GM19397 (cell line): ENCODE data around the gene MCF2L.
"Not testable (repeated sequence)": the region's sequence is repeated elsewhere in the genome, so short reads cannot be mapped to it uniquely, and the experiment has no call there.

Experiments used
- ATAC-seq: cut with Tn5 transposase; IDR thresholded peaks from one replicate; pipeline ENCODE4 v1.9.1; 2021; ENCODE audit warnings: mild to moderate bottlenecking, moderate library complexity; ENCODE audit not compliant: unreplicated experiment

The MCF2L gene

DNA sequence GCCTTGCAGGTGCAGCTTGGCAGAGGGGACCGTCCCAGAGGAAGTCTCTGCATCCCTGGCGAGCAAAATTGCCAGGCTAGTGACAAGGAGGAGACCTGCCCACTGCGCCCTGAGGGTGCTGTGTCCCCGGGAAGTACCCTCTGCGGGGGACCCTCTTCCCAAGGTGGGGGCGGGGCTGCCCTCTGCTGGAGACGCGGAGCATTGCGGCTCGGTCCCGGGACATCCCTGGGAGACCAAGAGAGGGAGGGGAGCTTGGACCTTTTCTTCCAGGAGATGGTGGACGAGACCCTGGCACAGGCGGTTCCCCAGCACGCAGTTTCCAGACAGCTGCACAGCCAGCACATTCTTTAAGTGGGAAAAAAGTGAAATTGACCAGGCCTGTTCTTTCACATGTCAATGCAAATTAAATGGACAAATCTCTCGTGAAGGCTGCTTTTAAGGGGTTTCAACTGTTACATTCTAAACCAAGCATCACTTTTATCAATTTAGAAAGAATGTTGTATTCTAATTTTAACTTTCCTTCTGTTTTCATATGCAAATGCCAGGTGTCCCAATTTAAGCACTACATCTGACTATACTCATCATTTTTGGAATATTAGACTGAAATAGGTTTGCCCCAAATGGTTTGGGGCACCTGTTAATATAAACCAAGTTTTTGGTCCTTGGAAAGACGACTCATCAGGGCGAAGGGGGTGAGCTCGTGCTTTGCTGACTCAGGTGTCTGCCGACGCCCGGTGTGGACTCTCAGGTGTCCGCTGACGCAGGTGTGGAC lies 60.7 kb downstream of the MCF2L start:
- ATAC-seq, result no peak

DNA sequence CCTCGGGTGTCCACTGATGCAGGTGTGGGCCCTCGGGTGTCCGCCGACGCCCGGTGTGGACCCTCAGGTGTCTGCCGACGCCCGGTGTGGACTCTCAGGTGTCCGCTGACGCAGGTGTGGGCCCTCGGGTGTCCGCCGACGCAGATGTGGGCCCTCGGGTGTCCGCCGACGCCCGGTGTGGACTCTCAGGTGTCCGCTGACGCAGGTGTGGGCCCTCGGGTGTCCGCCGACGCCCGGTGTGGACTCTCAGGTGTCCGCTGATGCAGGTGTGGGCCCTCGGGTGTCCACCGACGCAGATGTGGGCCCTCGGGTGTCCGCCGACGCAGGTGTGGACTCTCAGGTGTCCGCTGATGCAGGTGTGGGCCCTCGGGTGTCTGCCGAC lies 61.2 kb downstream of the MCF2L start:
- not testable (repeated sequence) for ATAC-seq

DNA sequence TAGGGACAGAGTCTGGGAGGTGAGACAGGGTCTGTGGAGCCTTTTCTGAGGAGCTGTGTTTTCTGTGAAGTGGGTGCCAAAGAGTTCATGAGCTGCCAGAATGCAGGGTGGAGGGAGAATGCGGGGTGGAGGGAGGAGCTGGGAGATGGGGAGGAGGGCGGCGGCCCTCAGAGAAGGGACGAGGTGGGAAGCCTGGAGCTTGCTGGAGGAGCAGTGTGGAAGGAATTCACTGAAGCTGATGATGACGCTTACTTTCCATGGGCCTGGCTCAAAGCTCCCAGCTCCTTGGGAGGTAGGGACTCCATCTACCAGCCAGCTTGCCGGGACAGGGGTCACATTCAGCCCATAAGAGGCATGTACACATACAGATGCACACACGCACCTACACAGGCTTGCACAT lies 62.5 kb downstream of the MCF2L start:
- no peak for ATAC-seq

DNA sequence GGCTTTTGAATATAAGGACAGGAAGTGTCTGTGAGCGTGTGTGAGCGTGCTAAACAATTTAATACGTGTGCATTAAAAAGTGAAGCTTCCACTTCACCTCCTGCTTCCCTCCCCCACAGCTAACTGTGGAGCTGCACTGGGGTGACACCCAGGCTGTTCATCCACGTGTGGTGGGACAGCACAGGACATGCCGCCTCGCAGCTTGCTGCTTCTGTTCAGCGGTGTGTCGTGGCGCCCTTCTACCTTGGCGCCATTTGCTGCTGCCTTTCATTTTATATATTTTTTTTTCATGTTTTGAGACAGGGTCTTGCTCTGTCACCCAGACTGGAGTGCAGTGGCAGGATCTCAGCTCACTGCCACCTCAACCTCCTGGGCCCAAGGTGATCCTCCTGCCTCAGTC lies 63.3 kb downstream of the MCF2L start:
- no peak for ATAC-seq

DNA sequence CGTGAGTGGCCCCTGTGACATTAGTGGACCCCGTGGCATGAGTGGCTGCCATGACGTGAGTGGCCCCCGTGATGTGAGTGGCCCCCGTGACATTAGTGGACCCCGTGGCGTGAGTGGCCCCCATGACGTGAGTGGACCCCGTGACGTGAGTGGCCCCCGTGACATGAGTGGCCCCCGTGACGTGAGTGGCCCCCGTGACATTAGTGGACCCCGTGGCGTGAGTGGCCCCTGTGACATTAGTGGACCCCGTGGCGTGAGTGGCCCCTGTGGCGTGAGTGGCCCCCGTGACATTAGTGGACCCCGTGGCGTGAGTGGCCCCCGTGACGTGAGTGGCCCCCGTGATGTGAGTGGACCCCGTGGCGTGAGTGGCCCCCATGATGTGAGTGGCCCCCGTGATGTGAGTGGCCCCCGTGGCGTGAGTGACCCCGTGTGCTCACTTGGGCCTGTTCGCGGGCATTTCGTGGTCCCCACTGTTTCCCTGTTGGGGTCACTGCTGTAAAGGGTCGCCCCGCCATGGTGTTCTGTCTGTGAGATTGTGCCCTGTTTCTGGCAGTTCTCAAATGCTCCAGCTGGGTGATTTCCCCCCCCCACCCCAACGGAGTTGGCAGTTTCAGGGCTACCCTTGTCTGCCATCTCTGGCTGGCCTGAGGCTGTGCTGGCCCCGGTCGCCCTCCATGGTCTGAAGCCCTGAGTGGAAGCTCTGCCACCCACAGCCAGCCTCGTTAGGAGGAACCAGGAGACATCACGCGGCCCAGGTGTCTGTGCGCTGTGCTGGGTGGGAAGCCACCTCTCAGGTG lies 64.2 kb downstream of the MCF2L start:
- no peak for ATAC-seq

DNA sequence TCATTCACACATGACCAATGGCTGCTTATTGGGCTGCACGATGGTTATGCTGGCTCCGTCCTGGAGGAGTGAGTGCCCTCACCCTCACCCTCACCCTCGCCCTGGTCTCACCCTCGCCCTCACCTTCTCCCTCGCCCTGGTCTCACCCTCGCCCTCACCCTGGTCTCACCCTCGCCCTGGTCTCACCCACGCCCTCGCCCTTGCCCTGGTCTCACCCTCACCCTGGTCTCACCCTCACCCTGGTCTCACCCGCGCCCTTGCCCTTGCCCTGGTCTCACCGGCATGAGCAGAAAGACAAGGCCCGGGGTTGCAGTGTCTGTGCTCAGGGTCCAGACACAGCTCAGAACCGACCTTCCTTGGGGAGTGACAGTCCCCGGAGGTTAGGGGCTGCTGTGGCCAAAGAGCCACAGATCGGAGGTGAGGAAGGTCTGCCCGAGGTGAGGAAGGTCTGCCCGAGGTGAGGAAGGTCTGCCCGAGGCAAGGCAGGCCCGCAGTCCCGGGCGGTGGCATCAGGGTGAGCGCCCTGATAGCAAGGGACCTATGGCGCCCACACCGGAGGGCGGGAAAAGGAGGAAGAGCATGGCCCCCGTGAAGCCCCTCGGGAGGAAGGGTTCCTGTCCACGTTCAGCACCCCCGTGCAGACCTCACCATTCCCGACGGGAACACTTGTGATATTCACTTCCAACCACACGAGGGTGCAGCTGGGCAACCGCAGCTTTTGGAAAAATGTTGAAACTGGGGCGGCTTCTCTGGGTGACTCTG lies 65.6 kb downstream of the MCF2L start:
- ATAC-seq, result no peak

DNA sequence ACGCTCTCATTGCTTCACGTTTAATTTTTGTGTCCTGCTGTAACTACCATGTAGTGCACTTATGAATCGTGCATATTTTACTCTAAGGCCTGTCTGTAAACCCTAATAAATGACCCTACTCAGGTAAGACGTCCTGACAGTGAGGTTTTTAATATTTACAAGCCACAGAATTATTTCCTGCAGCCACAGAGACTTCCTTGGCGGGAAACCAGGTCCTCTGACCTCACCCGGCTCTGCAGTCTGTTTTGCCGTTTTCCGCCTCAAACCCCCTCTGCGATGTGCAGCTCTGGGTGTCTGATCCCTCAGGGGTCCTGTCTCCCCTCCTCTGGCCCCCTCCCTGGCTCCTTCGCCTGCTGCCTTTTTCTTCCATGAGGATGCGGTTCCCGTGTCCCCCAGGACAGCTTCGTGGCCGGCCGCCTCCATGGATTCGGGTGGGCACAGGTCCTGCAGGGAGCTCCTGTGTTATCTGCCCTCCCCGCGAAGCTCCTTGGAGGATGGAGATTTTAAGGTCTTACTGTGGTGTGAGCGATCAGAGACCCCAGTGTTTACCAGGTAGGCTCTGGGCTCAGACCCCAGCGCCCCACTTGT lies 66.3 kb downstream of the MCF2L start:
- no peak for ATAC-seq

DNA sequence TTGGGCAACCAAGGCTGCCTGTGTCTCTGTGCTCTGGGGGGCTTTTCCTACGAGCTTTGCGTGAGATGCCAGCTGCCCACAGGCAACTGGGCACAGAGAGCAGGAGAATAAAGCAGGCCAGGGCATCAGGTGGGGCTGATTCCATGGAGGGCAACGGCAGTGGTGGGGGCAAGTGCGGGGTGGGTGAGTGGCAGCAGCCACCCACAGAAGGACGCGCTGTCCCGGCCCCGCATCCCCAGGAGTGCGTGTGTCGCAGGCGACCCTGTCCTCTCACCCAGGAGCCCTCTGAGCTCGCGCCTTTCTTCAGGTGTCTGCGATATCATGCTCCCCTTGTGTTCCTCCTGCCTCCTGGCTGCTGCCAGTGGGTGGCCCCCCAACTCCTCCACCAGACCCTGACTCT lies 67.4 kb downstream of the MCF2L start:
- no peak for ATAC-seq

DNA sequence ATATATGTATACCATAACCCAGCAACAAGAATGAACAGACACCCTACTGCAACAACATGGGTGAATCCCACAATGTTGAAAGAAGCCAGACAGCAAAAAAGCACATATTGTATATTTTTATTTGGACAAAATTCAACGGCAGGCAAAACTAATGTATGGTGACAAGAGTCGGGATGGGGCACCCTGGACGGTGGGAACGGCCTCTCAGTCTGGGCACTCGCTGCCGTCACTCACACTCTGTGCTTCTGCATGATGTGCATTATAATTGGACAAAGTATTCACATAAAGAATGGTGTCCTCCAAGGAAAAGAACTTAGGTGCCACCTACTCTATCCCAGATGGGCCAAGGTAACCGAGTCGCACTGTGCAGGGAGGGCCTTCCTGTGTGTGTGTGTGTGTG lies 71.0 kb downstream of the MCF2L start:
- ATAC-seq, result no peak

DNA sequence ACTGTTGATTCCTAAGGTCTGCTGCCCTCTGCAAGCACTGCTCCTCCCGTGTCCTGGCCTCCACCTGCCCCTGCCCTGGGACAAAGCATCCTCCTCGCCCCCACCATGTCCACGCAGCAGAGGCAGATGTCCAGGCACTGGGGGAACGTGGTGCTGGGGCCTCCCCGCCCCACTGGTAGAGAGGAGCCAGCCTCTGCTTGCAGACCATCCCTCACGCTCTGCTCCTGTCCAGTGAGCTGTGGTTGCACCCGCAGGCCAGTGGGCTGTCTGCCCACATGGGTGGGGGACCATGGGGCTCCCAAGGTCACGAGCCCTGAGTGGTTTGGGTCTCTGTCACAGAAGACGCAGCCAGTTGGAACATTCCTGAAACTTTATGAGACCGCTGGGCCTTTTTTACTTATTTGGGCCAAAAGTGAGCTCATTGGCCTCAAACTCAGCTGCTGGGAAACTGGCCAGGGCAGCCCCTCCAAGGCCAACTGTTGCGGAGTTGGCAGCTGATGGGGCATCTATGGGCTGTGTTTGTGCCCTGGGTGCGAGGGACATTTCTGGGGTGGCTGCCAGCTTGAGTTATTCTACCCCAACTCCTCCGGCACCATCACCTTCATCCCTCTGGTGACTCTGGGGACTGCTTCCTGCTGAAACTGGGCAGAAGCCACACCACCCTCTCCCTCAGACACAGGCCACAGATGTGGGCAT lies 71.7 kb downstream of the MCF2L start:
- no peak for ATAC-seq

DNA sequence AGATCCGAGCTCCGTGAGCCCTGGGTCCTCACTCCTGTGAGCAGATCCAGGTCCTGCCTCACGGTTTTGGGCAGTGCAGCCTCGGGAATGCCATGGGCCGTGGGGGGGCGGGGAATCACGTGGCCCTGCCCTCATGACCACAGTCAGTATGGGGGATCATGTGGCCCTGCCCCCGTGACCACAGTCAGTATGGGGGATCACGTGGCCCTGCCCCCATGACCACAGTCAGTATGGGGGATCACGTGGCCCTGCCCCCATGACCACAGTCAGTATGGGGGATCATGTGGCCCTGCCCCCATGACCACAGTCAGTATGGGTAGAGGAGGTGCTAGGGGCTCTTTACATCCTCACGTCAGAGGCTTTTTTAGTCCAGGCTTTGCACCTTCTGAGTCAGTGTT lies 72.3 kb downstream of the MCF2L start:
- ATAC-seq, result no peak

DNA sequence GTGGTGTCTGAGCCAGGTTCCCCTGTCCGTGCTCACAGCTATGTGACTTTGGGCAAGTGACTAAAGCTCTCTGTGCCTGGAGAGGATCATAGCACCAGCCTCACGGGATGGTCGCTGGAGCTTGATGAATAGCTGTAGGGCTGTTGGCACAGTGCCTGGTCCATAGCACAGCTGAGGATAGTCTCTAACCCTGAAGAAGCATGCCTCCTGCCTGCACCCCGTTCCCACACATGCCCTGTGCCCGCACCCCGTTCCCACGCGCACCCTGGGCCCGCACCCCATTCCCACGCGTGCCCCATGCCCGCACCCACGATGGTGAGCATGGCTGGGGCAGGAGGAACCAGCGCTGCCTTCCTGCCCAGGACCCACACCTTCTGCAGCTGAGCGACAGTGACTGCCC lies 72.9 kb downstream of the MCF2L start:
- ATAC-seq, result no peak

DNA sequence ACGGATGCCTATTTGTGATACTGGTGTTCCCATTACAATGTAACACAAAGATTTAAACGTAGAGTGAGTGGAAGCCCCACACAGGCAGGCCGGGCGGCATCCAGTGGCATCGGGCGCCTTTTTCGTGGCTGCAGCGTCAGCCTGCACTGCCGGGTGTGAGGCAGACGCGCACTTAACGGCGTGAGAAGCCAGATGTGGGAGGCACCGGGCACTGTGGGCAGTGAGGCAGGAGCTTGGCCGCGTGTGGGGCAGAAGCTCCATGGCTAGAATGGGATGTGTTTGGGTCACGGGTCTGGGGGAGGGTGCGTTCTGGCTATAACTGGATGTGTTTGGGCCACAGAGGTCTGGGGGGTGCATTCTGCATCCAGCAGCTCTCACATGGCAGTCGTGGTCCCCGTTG lies 73.4 kb downstream of the MCF2L start:
- no peak for ATAC-seq

DNA sequence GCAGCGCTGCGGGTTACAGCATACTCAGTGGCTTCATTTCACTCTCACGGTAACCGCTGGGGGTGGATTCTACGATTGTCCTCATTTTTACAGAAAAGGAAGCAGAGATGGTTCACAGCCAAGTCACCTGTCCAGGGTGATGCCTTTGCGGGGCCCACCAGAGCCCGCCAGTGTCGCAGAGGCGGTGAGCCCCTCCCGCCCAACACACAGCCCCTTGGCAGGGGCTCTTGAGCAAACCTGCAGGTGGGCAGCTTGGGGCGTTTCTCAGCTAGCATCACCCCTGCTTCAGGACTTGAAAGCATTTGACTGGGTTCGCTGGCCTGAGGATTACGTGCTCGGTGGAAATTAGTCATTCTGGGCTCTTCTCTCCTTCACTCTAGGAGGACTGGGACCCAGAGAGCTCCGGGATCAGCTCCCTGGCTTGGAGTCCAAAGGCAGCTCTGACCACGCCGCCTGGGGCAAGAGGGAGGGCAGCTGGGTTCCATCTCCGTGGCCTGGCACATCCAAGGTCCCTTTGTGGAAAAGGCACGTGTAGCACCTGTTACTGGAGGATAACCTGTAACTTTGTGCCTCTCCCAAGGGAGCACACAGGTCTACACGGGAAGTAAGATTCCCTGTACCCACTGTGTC lies 74.1 kb downstream of the MCF2L start:
- ATAC-seq, result no peak

DNA sequence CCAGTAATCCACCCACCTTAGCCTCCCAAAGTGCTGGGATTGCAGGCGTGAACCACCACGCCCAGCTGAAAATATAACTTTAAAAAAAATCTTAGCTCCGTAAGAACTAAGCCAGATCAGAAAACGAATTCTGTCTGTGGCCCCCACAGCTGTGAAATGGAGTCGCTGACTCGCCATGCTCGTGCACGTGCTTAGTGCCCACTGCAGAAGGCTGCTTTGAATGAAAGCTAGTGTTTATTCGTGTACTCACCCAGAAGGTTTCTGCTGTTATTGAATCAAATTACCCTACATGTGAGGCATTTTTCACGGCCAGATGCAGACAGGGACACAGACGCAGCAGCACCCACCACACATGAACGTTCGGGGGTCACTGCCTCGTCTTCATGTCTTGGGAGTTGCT lies 74.9 kb downstream of the MCF2L start:
- no peak for ATAC-seq

DNA sequence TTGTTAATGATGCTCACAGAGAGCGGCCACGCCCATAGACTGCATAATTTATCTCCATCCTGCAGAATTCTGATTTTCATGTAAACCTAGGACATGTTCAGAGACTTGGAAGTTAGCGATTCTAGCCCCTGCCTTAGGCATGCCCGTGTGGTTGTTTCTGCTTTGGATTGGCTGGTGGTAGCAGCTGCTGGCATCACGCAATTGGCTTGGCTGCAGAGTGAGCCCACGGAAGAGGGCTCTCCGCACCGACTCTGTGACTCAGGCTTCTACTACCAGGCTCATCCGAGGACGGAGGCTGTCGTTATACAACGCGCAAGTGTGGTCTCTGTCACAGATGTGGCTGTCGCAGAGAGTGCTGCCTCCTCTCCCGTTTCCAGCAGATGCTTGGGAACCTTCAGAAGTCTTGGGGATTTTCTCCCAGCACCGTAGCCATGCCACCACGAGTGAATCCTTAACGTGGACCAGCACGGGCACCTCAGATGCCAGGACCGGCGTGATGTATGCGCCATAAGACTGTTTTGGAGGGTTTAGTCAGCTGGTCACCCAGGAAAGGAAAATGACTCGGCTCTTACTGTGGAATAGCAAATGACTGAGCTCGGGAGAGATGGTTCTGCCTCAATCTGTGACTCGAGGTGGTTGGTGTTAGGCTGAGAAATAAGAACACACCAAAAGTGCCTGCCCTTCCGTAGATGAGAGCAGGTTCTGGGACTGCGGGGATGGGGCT lies 75.5 kb downstream of the MCF2L start:
- ATAC-seq, result no peak

DNA sequence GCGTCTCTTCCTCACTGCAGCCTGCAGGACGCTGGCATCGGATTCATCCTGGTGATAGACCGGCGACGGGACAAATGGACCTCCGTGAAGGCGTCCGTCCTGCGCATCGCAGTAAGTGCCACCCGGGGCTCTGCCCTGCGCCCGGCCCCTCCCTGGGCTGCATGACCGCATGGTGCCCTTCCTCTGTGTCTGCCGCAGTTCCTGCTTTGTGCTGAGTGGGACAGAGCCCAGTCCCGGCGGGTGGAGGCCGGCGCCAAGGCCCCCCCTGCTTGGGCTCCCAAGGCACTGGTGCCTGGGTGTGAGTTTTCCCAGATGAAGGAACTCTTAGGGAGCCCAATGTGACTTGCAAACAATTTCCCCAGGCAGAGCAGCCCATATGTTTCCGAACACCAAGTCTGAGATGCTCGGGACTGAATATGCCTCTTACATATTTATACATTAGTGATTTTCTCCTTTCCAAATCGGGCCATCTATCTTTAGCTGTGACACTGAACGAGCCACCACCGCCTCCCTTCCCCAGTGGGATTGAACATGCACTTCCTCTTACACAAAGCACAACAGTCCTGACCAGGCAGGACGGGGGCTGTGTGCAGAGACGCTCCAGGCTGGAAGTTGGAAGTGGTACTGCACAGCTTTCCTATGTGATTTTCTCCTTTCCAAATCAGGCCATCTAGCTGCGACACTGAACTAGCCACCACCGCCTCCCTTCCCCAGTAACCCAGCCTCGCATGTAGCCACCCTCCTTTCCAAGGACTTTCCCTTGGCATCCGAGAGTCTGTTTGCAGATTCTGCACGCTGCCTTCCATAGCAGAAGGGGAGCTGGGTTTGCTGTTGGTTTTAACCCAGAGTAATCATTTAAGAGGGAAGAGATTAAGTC lies 76.5 kb downstream of the MCF2L start:
- no peak for ATAC-seq

DNA sequence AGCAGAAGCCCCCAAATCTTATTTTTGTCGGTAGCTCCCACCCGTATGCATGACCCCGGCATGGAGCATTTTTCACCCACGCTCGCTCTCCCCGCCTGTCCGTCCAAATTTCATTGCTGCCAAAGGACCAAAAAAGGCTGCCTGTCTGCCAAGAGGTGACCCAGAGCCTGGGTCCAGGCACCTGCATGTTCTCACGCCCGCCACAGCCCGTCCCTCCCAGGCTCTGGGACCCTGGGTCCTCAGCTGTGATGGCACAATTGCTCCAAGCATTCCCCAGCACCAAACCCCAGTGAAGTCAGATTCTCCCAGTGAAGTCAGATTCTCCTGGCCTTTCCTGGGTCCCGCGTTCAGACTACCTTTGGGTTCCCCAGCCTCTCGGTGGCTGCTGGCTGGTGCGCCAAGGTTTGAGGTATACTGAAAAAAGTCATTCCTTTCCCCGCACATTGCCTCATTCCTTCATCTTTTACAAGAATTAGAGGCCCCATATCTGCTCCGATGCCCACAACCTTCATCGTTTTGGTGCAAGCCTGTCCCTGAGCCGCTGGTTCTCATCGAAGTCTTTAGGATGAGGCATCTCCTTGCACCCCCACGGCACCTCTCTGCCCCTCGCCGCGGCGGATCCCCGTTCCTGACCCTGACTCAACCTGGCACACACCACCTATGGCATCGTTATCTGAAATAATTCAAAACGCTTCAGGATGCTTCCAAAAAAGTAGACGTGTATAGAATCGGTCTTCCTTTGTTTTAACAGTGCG lies 77.3 kb downstream of the MCF2L start:
- ATAC-seq, result no peak
